Measurements from ENCODE around the gene MTOR. TPM values are rescaled to one million over a fixed set of nuclear protein-coding genes. Genes with fewer than 3 reads are reported as not detected.

Gene MTOR
- total and polyA plus RNA-seq, 9 donors, result 11.7 to 32.4 (median 21.3) TPM

DNA sequence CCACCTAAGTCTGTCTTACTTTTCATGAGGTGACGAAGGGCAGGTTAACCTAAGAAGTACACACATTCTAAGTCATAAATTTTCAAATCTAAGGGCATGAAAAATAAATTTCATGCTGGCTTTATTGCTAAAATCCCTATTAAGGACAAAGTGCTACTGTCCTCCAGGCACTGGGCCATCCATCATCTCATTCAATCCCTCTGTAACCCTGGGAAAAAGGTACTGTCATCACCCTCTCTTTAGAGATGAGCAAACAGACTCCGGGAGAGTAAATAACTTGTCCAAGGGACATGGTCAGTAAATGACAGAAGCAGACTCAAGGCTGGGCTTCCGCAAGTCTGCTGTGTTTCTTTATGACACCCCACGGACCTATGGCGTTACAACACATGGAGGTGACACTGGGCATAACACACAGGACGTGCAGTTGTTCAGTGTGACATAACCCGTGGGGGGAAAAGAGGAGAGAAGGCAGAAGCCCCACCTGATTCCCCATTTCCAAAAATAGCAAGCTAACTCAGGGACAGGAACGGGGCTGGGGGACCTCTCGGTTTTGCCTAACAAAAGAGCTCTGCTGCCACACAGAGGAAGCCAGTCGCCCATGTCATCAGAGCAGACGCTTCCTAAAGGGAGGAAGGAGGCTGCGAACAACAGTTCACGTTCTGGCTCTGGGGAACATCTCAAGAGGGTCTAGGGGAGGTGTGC is 190.0 kb downstream of the MTOR start:
- Histone ChIP-seq H3K36me3 (no peaks in the 10 kb centered on the region), H3K9me3 (no peaks in the 10 kb centered on the region), H3K4me3 (no peak overlapping the region), H3K27ac (no peak overlapping the region), H3K4me1 (ENCODE audit: insufficient read depth) (no peaks in the 10 kb centered on the region), H3K27me3 (no peaks in the 10 kb centered on the region)
- 71 to 88% (median 83%) methylated on average over 13 of the region's 13 CpGs for WGBS, 3 donors
- peak in 1 of 5 donors; percentile 7 for DNase-seq
- TF ChIP-seq POLR2A (IDR thresholded peaks at IDR 0.05) (no peak), CTCF (IDR thresholded peaks at IDR 0.05) (no peak), EP300 (IDR thresholded peaks at IDR 0.05) (no peak)
- intact Hi-C loops (cut with DNase I), result no loop called here

DNA sequence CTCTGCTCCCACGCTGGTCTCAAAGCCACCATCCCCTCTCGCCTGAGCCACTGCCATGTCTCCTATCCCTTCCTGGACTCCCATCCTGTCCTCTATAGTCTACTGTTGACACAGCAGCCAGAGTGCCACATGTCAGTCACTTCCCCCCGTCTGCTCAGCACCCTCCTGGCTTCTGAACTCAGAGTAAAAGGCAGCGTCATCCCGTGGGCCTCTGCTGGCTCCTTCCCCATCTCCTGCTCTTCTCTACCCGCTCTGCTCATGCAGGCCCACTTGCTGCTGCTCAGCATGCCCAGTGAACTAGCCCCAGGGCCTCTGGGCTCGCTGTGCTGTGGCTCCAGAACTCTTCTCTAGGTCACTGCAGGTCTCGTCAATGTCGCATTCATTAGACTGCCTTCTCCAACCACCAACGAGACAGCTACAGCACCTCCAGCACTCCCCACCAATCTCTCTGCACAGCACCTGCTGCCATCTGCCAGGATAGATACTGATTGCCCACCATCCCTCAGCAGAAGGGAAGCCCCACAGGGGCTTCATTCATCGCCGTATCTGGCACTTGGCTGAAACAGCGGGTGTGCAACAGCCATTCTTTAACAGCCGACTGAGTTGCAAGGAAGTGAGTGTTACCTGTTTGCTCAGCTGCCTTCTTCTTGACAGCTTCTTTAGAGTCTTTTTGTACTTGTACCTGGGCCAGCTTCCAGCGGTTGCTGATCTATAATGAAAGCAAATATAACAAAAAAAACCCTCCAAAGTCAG is 190.7 kb downstream of the MTOR start:
- H3K4me1 ChIP-seq (ENCODE audit: insufficient read depth), result no peaks in the 10 kb centered on the region
- DNase-seq, result peak in 1 of 5 donors; percentile 17

GRCh38 chr1:11070876-11071275 is 191.5 kb downstream of the MTOR start:
- no peaks in the 10 kb centered on the region for H3K27me3 ChIP-seq
- no peaks in the 10 kb centered on the region for H3K36me3 ChIP-seq
- 80 to 84% (median 82%) methylated on average over 11 of the region's 11 CpGs for WGBS, 3 donors
- no peak overlapping the region for H3K27ac ChIP-seq
- H3K9me3 ChIP-seq, result no peaks in the 10 kb centered on the region
- no peak overlapping the region for H3K4me3 ChIP-seq
- peak in 1 of 5 donors; percentile 15 for DNase-seq
- TF ChIP-seq CTCF (IDR thresholded peaks at IDR 0.05) (no peak), EP300 (IDR thresholded peaks at IDR 0.05) (no peak), POLR2A (IDR thresholded peaks at IDR 0.05) (no peak)
- H3K4me1 ChIP-seq (ENCODE audit: insufficient read depth), result no peaks in the 10 kb centered on the region
- intact Hi-C loops (cut with DNase I), result no loop called here

More for the DNA sequence above, 190.7 kb downstream of the MTOR start:
- H3K4me3 ChIP-seq, result no peak overlapping the region
- WGBS, 3 donors, result 73 to 83% (median 78%) methylated on average over 15 of the region's 15 CpGs
- intact Hi-C loops (cut with DNase I), result no loop called here
- no peaks in the 10 kb centered on the region for H3K9me3 ChIP-seq
- H3K27ac ChIP-seq, result no peak overlapping the region
- H3K27me3 ChIP-seq, result no peaks in the 10 kb centered on the region
- H3K36me3 ChIP-seq, result no peaks in the 10 kb centered on the region
- no peak for TF ChIP-seq CTCF (IDR thresholded peaks at IDR 0.05)
- no peak for TF ChIP-seq EP300 (IDR thresholded peaks at IDR 0.05)
- no peak for TF ChIP-seq POLR2A (IDR thresholded peaks at IDR 0.05)

DNA sequence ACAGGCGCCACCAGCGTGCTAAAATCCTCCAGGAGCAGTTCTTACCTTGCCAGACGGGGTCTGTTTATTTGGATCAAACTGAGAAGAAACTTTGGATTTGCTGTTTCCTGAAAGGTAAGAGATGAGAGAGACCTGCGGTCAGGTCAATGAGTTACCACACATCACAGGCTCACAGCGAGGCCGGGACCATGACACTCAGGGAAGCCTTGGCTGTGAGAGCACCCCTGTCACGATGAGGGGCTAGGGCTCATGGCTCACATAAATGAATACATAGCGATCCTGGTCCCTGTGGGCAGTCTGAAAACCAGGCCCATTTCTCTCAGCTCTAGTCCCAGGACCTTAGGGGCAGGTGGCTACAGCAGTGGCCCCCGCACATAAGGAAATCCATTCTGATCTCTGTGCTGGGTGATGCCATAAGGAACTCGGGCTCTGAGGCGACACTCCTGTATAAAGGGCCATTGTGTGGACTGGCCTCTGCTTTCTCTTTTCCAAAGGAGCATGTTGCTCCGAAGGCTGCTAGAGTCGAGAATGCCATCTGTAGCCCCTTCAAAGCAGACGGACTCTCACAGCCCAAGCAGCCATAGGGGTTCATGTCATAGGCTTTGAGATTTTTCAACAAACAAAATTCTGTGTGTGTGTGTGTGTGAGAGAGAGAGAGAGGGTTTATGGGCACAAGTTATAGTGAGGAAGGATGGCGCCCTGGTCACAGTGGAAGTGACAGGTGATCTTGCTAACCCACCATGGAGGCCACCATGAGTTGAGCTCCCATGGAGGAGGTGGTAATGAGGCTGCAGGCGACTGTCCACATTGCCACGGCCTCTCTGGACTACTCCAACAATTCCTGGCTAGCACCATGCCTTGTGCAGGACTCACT is 193.5 kb downstream of the MTOR start:
- WGBS, 3 donors, result 90 to 92% (median 91%) methylated on average over 17 of the region's 17 CpGs
- Histone ChIP-seq H3K9me3 (peaks cover 0 to 4% of the 10 kb centered on the region in 2 donors), H3K27ac (no peak overlapping the region), H3K4me1 (ENCODE audit: insufficient read depth) (no peaks in the 10 kb centered on the region), H3K27me3 (no peaks in the 10 kb centered on the region), H3K36me3 (no peaks in the 10 kb centered on the region), H3K4me3 (no peak overlapping the region)
- TF ChIP-seq EP300 (IDR thresholded peaks at IDR 0.05) (no peak), POLR2A (IDR thresholded peaks at IDR 0.05) (no peak), CTCF (IDR thresholded peaks at IDR 0.05) (no peak)
- intact Hi-C loops (cut with DNase I), result no loop called here
- DNase-seq, result peak in 2 of 5 donors; percentile 4 to 7

Measured in ovary (tissue), 9 donors.